Adipocyte (in vitro differentiated cells): ENCODE measurements around the gene RAB9A.
"Not testable (repeated sequence)": the region's sequence is repeated elsewhere in the genome, so short reads cannot be mapped to it uniquely, and the experiment has no call there.

ENCODE experiments used
- DNase-seq: peaks from one replicate; pipeline ENCODE4 v3.0.0-alpha.2; 2015; ENCODE audit warnings: low read depth
- H3K27me3 ChIP-seq: replicated peaks from 2 replicates; pipeline ENCODE4 v1.7.0; 2013; ENCODE audit warnings: mild to moderate bottlenecking, low read length, moderate library complexity; ENCODE audit not compliant: control insufficient read depth, insufficient read depth
- H3K36me3 ChIP-seq: 2 replicates; pipeline ENCODE4 v1.7.0; 2013; ENCODE audit warnings: low read length, mild to moderate bottlenecking, moderate library complexity; ENCODE audit not compliant: control insufficient read depth, insufficient read depth, severe bottlenecking
- H3K4me1 ChIP-seq: 2 replicates; pipeline ENCODE4 v1.7.0; 2013; ENCODE audit warnings: mild to moderate bottlenecking, low read length, moderate library complexity; ENCODE audit not compliant: control insufficient read depth, insufficient read depth
- H3K4me3 ChIP-seq: 2 replicates; pipeline ENCODE4 v1.7.0; 2013; ENCODE audit warnings: mild to moderate bottlenecking, low read length, moderate library complexity
- H3K9ac ChIP-seq: 2 replicates; pipeline ENCODE4 v1.7.0; 2013; ENCODE audit warnings: mild to moderate bottlenecking, low read length, moderate library complexity
- H3K9me3 ChIP-seq: 2 replicates; pipeline ENCODE4 v1.7.0; 2013; ENCODE audit warnings: mild to moderate bottlenecking, low read length, moderate library complexity; ENCODE audit not compliant: control insufficient read depth

Gene RAB9A

GRCh38 chrX:13724878-13725277 lies 36.0 kb downstream of the RAB9A start:
- H3K27me3 ChIP-seq, DNase-seq, H3K9me3 ChIP-seq, H3K36me3 ChIP-seq, H3K9ac ChIP-seq, H3K4me3 ChIP-seq: not testable (repeated sequence)
- H3K4me1 ChIP-seq = peaks cover 11% of the 10 kb centered on the region

GRCh38 chrX:13726583-13726982 lies 37.7 kb downstream of the RAB9A start:
- not testable (repeated sequence) for H3K4me1 ChIP-seq, H3K36me3 ChIP-seq, H3K27me3 ChIP-seq, DNase-seq, H3K9me3 ChIP-seq, H3K9ac ChIP-seq, H3K4me3 ChIP-seq

- not testable (repeated sequence) for H3K9ac ChIP-seq, H3K4me3 ChIP-seq, H3K36me3 ChIP-seq, H3K9me3 ChIP-seq, H3K27me3 ChIP-seq, DNase-seq
- H3K4me1 ChIP-seq = peaks cover 18% of the 10 kb centered on the region
These were observed 41.6 kb downstream of the RAB9A start for GRCh38 chrX:13730523-13730922.

GRCh38 chrX:13732246-13733067 lies 43.5 kb downstream of the RAB9A start:
- Histone ChIP-seq H3K4me3 (no peak overlapping the region), H3K36me3 (peaks cover 7% of the 10 kb centered on the region), H3K9ac (no peak overlapping the region), H3K4me1 (peaks cover 23% of the 10 kb centered on the region), H3K9me3 (no peaks in the 10 kb centered on the region), H3K27me3 (no peaks in the 10 kb centered on the region)
- no peak for DNase-seq

- H3K9ac ChIP-seq = peak overlapping the region; percentile 94
- peak overlapping the region; percentile 97 for H3K4me3 ChIP-seq
- H3K27me3 ChIP-seq = no peaks in the 10 kb centered on the region
- peak; percentile 9 for DNase-seq
- peaks cover 7% of the 10 kb centered on the region for H3K36me3 ChIP-seq
- no peaks in the 10 kb centered on the region for H3K9me3 ChIP-seq
- peaks cover 23% of the 10 kb centered on the region for H3K4me1 ChIP-seq
These were observed 44.6 kb downstream of the RAB9A start for GRCh38 chrX:13733506-13733905.

GRCh38 chrX:13734278-13735172 lies 45.6 kb downstream of the RAB9A start, which contains the start of the genes OFD1 and TRAPPC2:
OFD1 (plus strand) TSS chrX:13734748; CDS start chrX:13735072, 324 bp downstream.
TRAPPC2 (minus strand) TSS chrX:13734620; CDS start chrX:13719963, 14,657 bp downstream.
- DNase-seq = peak; percentile 95

GRCh38 chrX:13741695-13742094 lies 52.8 kb downstream of the RAB9A start:
- H3K4me1 ChIP-seq = no peaks in the 10 kb centered on the region
- DNase-seq = no peak
- no peaks in the 10 kb centered on the region for H3K9me3 ChIP-seq
- peaks cover 25% of the 10 kb centered on the region for H3K36me3 ChIP-seq
- H3K4me3 ChIP-seq = no peak overlapping the region
- H3K9ac ChIP-seq = no peak overlapping the region
- H3K27me3 ChIP-seq = no peaks in the 10 kb centered on the region

More at GRCh38 chrX:13734278-13735172, 45.6 kb downstream of the RAB9A start, which contains the start of the genes OFD1 and TRAPPC2:
- peaks cover 23% of the 10 kb centered on the region for H3K4me1 ChIP-seq
- H3K36me3 ChIP-seq = peaks cover 7% of the 10 kb centered on the region
- peak within 1 kb of the TSS; percentile 97 for H3K4me3 ChIP-seq
- no peaks in the 10 kb centered on the region for H3K9me3 ChIP-seq
- H3K27me3 ChIP-seq = no peaks in the 10 kb centered on the region
- peak within 1 kb of the TSS; percentile 94 for H3K9ac ChIP-seq

GRCh38 chrX:13742397-13743176 lies 53.7 kb downstream of the RAB9A start:
- no peak for DNase-seq
- H3K4me3 ChIP-seq = no peak overlapping the region
- no peaks in the 10 kb centered on the region for H3K4me1 ChIP-seq
- H3K9me3 ChIP-seq = no peaks in the 10 kb centered on the region
- H3K27me3 ChIP-seq = no peaks in the 10 kb centered on the region
- peaks cover 18% of the 10 kb centered on the region for H3K36me3 ChIP-seq
- H3K9ac ChIP-seq = no peak overlapping the region

GRCh38 chrX:13747836-13748235 lies 58.9 kb downstream of the RAB9A start:
- Histone ChIP-seq H3K9ac (no peak overlapping the region), H3K36me3 (peaks cover 46% of the 10 kb centered on the region), H3K9me3 (no peaks in the 10 kb centered on the region), H3K27me3 (no peaks in the 10 kb centered on the region), H3K4me3 (no peak overlapping the region), H3K4me1 (no peaks in the 10 kb centered on the region)
- DNase-seq = peak; percentile 73

GRCh38 chrX:13748486-13748885 lies 59.6 kb downstream of the RAB9A start:
- H3K4me3 ChIP-seq = no peak overlapping the region
- H3K27me3 ChIP-seq = no peaks in the 10 kb centered on the region
- no peaks in the 10 kb centered on the region for H3K4me1 ChIP-seq
- no peak overlapping the region for H3K9ac ChIP-seq
- no peaks in the 10 kb centered on the region for H3K9me3 ChIP-seq
- no peak for DNase-seq
- H3K36me3 ChIP-seq = peaks cover 50% of the 10 kb centered on the region
